ENCODE data around the gene NR2C1.

DNA sequence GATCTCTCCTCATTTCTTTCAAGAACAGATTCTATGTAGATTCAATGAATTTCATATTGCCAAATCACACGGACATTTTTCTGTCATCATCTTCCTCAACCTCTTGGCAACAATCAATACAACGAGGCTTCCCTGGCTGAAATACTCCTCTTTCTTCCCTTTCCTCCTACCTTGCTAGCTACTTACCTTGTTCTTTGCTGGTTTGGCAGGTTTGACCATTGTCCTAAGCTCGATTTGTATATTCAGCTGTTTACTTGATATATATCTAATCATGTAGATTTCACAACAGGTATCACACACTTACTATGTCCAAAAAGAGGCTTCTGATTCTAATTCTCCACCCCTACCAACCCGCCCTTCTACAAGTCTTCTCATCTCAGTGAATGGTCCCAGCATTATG is 93.5 kb downstream of the NR2C1 start:
- TF ChIP-seq, protein P1, sequence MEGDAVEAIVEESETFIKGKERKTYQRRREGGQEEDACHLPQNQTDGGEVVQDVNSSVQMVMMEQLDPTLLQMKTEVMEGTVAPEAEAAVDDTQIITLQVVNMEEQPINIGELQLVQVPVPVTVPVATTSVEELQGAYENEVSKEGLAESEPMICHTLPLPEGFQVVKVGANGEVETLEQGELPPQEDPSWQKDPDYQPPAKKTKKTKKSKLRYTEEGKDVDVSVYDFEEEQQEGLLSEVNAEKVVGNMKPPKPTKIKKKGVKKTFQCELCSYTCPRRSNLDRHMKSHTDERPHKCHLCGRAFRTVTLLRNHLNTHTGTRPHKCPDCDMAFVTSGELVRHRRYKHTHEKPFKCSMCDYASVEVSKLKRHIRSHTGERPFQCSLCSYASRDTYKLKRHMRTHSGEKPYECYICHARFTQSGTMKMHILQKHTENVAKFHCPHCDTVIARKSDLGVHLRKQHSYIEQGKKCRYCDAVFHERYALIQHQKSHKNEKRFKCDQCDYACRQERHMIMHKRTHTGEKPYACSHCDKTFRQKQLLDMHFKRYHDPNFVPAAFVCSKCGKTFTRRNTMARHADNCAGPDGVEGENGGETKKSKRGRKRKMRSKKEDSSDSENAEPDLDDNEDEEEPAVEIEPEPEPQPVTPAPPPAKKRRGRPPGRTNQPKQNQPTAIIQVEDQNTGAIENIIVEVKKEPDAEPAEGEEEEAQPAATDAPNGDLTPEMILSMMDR (IDR thresholded peaks at IDR 0.05): no peak
- no peak for TF ChIP-seq POLR2A (IDR thresholded peaks at IDR 0.05)
- no peak for TF ChIP-seq EP300 (IDR thresholded peaks at IDR 0.05)
